ENCODE results near the gene PTOV1. TPM values are rescaled to one million over a fixed set of nuclear protein-coding genes. Genes with fewer than 3 reads are reported as not detected.

PTOV1 gene
- total and polyA plus RNA-seq, 2 of the 13 experiments (the other 11 are each of a cell fraction or from before 2014, with no cell fraction given) = 63.5 to 68.5 TPM

DNA sequence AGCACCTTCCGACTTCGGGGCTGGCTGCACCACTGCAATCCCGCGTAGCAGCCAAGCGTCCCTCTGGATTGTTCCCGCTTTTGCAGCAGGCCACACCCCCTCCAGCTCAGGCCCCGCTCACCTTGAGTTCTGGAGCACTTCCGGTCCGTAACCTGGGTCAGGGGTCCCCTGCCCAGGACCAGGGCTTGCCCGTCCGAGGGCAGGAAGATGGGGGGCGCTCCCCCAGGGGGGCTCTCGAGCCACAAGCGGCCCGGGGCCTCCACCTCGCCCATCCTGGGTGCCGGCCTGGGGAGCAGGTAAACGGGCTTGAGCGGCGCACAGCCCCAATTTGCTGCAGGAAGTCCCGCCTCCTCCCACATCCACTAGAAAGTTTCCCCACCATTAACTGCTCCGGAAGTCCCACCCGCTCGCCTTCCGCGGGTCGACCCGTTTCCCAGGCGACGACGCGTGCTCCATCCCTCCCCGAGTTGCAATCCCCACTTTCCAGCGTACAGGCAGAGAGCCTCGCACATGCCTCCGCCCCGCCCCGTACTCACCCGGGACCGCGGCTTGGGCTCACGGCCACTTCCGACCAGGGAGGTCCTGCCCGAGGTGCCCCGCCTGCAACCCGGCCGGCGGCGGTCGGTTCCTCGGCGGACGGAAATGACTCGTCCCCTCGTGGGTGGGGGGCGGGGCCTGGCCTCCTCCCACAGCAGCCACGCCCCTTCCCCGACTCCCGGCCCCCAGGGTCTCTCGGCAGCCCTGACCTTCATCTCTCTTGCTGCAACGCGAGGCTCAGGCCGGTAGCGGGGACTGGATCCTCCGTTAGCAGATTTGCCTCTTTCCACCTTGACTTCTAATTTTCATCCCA, 16.2 kb downstream of the PTOV1 start, which contains the start of gene PNKP (continued):
- 0 out of 2 replicates have a peak, but pooled peaks have one; percentile 20 for TF ChIP-seq SMAD9 (CRISPR knock-in tag; IDR thresholded peaks at IDR 0.05)
- peak; percentile 61 for TF ChIP-seq ETV5 (CRISPR knock-in tag; IDR thresholded peaks at IDR 0.05; ENCODE audit: borderline replicate concordance)
- no peak for TF ChIP-seq NFE2L1 (CRISPR knock-in tag; IDR thresholded peaks at IDR 0.05; ENCODE audit: borderline replicate concordance)
- peak; percentile 37; the same call in 1 of the 2 replicates for TF ChIP-seq TFE3 (CRISPR knock-in tag; IDR thresholded peaks at IDR 0.05)
- TF ChIP-seq, protein P1, sequence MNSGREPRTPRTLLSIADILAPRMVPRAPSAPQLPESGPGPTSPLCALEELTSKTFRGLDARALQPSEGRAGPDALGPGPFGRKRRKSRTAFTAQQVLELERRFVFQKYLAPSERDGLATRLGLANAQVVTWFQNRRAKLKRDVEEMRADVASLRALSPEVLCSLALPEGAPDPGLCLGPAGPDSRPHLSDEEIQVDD (CRISPR knock-in tag; IDR thresholded peaks at IDR 0.05; ENCODE audit: borderline replicate concordance) = peak; percentile 28; the same call in 1 of the 2 replicates
- TF ChIP-seq MBD4 (IDR thresholded peaks at IDR 0.05; ENCODE audit: borderline replicate concordance, low read length) = no peak
- TF ChIP-seq ZNF496 (CRISPR knock-in tag; IDR thresholded peaks at IDR 0.05; ENCODE audit: insufficient replicate concordance) = no peak
- TF ChIP-seq ZNF331 (CRISPR knock-in tag; IDR thresholded peaks at IDR 0.05) = no peak
- no peak for TF ChIP-seq CENPT (CRISPR knock-in tag; IDR thresholded peaks at IDR 0.05; ENCODE audit: low read depth)
- peak; percentile 6; the same call in 1 of the 2 replicates for TF ChIP-seq HNF4A (CRISPR knock-in tag; IDR thresholded peaks at IDR 0.05)
- no peak for TF ChIP-seq ZFP41 (CRISPR knock-in tag; IDR thresholded peaks at IDR 0.05; ENCODE audit: borderline replicate concordance)
- TF ChIP-seq ZBTB14 (CRISPR knock-in tag; IDR thresholded peaks at IDR 0.05) = no peak
- TF ChIP-seq NFE2L2 (IDR thresholded peaks at IDR 0.05; ENCODE audit: low read length) = no peak
- peak; percentile 93 for TF ChIP-seq ZNF280B (CRISPR knock-in tag; IDR thresholded peaks at IDR 0.05; ENCODE audit: borderline replicate concordance)
- no peak for TF ChIP-seq ZNF598 (CRISPR knock-in tag; IDR thresholded peaks at IDR 0.05; ENCODE audit: borderline replicate concordance)
- TF ChIP-seq ZNF296 (CRISPR knock-in tag; conservative IDR thresholded peaks at IDR 0.05) = no peak
- TF ChIP-seq ZBTB43 (CRISPR knock-in tag; conservative IDR thresholded peaks at IDR 0.05) = no peak; the same call in 1 of the 2 replicates
- TF ChIP-seq MTA1 (CRISPR knock-in tag; IDR thresholded peaks at IDR 0.05; ENCODE audit: borderline replicate concordance) = peak; percentile 56; the same call in 1 of the 2 replicates
- TF ChIP-seq AGO1 (IDR thresholded peaks at IDR 0.05; ENCODE audit: low read depth, low read length, poor library complexity, severe bottlenecking) = no peak
- TF ChIP-seq ZNF24 (IDR thresholded peaks at IDR 0.05) = no peak

All from HepG2 (cell line).